ENCODE measurements around the gene MBD3L2B.
"Not testable (repeated sequence)": the region's sequence is repeated elsewhere in the genome, so short reads cannot be mapped to it uniquely, and the experiment has no call there.

MBD3L2B gene

DNA sequence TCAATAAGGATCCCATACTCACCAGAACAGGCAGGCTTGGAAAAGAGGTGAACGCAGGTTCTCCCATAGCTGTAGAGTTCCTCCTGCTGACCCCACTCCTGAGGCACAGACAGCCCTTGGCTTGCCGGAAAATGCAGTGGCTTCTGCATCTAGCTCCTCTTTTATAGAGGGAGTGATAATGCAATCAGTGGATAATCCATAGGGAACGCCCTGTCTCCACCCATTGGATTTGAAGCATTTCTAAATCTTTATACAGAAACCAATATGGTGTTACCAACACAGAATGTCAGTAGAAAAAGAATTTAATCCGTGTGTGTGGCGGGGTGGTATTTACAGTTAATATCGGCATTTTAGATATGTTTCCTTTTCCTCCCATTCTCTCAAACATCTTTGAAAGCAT is at the start of gene MBD3L2B:
TSS of gene MBD3L2B (minus strand) at position 101 of the 400 bp plus-strand sequence. CDS start at position 67, 34 bp downstream.
- not testable (repeated sequence) for DNase-seq

DNA sequence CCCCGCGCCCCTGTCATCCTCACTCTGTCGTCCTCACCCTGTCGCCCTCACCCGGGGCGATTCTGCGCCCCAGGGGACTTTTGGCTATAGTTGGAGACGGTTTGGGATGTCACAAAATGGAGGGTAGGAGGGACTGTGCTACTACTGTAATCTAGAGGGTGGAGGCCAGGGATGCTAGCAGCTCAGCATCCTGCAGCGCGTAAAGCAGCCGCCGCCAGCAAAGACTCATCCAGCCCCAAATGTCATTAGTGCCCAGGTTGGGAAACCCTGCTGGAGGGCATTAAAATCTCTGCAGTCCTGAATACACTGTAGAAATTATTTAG is 48.6 kb upstream of the MBD3L2B start:
- DNase-seq, result no peak

DNA sequence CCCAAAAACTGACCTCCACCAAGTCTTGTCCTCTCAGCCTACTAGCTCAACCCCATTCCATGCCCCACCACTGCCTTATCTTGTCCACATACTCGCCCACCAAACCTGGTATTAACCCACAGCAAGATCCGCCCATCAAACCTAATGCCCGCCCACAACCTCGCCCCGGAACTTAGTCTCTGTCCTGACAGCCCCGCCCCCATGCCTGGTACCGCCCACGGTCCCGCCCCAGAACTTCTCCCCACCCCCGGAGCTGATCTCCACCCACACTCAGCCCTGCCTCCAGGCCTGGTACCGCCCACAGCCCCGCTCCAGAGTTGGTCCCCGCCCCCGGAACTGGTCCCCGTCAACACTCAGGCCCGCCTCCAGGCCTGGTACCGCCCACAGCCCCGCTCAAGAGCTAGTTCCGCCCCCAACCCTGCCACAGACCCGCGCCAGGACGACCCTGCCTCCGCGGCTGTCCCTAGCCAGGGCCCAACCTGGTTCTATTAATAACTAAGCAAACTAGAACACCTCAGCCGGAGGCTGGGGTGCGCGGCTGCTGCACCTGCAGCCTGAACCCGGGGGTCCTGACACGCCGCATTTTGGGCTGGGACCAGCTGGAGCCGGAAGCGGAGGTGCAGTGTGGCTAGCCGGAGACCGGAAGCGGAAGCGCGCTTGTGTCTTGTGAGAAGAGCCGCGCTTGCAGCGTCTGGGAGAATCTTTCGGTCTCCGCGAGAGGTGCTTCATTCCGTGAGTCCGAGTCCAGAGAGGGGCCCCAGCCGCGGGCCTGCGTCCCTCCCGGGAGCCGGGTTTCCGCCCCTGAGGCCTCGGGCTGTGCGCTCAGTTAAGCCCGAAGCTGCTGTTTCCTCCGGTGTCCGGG is 48.0 kb upstream of the MBD3L2B start, which contains the start of gene ZNF557:
TSS of gene ZNF557 (plus strand) at position 662 of the 862 bp plus-strand sequence. CDS start 5,372 bp downstream, outside the sequence.
- peak; percentile 97 for DNase-seq

DNA sequence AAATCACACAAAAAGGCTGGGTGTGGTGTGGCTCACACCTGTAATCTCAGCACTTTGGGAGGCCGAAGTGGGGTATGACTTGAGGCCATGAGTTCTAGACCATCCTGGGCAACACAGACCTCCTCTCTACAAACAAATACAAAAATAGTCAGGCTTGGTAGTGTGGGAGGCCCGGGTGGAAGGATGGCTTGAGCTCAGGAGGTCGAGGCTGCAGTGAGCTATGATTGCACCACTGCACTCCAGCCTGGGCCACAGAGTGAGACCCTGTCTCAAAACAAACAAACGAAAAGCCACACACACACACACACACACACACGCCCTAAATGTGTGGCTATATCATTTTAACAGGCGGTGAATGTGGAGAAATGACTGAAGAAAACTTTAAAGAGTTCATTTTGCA is 47.4 kb upstream of the MBD3L2B start:
- no peak for DNase-seq

DNA sequence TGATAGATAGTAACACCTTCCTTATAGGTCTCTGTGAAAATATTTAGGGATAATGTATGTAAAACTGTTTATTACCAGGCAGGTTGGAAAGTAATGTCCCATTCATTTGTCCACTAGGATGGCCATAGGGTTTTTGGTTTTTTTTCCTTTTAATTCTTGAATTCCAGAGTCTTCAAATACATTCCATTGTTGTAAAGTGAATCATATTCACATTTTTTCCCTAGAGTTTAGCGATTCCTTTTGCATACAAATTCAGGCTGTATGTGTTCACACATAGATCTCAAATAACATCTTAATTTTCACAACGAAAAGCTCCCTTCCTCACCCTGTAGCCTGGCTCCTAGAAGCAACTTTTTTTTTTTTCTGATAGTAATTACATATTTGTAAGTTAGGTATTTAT is 46.5 kb upstream of the MBD3L2B start:
- DNase-seq, result no peak

DNA sequence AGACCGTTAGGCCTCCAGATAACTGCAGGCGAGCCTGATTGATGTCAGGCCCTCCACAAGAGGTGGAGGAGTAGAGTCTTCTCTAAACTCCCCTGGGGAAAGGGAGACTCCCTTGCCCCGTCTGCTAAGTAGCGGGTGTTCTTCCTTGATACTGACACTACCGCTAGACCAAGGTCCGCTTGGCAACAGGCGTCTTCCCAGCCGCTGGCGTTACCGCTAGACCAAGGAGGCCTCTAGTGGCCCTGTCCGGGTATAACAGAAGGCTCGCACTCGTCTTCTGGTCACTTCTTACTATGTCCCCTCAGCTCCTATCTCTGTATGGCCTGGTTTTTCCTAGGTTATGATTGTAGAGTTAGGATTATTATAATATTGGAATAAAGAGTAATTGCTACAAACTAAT is 45.9 kb upstream of the MBD3L2B start:
- peak; percentile 36 for DNase-seq

DNA sequence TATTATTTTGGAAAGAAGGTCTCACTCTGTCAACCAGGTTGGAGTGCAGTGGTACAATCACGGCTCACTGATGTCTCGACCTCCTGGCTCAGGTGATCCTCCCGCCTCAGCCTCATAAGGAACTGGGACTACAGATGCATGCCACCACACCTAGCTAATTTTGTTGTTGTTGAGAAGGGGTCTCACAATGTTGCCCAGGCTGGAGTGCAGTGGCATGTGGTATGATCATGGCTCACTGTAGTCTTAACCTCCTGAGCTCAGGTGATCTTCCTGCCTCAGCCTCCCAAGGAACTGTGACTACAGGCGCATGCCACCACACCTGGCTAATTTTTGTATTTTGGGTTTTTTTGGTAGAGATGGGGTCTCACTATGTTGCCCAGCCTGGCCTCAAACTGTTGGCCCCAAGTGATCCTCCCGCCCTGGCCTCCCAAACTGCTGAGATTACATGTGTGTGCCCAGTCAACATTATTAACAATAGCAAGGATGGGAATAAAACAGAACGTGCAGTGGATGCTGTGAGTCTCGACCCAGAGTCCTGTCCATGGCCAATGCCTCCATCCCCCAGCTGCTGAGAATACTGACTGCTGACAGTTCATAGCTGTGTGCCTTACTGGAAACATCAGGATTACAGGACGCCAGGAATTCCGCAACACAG is 42.7 kb upstream of the MBD3L2B start:
- DNase-seq, result no peak

DNA sequence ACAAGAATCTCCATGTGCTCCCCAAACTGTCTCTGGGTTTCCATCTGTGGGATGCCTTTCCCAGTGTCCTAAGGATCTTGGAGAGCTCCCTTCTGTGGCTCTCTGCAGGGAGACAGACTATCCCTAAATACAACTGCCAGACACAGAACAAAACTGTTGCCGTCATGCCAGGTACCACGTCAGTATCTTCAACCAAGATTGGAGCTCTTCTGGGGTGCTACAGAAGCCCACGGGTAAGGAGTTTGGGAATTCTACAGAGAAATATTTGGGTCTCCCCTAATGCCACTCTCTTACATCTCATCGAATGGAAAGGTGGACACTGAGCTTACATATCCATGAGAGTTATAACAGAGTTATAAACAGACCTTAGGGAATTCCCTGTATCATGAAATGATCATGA is 42.1 kb upstream of the MBD3L2B start:
- no peak for DNase-seq

DNA sequence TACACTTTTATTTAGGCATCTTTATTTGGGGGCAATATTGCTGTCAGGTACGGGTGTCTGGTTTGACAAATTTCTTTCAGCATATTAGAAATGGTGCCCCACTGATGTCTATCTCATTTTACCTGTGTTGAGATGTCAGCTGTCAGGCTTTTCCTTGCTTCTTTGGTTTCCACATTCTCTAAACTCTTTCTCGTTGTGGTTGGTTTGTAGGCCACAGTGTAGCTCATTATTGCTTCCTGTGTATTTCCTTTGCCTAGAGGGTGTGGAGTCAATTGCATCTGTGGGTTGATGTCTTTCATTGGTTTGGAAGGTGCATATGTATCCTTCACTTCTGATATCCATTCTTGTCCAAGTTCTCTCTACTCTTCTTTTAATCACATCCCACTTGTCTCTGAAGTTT is 38.7 kb upstream of the MBD3L2B start:
- not testable (repeated sequence) for DNase-seq

DNA sequence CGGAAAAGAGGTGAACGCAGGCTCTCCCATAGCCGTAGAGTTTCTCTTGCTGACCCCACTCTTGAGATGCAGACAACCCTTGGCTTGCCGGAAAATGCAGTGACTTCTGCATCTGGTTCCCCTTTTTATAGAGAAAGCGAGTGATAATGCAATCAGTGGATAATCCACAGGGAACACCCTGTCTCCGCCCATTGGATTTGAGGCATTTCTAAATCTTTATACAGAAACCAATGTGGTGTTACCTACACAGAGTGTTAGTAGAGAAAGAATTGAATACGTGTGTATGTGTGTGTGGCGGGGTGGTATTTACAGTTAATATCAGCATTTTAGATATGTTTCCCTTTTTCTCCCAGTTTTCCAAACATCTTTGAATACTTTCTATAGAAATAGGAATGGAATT is 37.3 kb upstream of the MBD3L2B start, which contains the start of gene MBD3L3:
TSS of gene MBD3L3 (minus strand) at position 101 of the 400 bp plus-strand sequence. CDS start at position 30, 71 bp downstream.
- not testable (repeated sequence) for DNase-seq

DNA sequence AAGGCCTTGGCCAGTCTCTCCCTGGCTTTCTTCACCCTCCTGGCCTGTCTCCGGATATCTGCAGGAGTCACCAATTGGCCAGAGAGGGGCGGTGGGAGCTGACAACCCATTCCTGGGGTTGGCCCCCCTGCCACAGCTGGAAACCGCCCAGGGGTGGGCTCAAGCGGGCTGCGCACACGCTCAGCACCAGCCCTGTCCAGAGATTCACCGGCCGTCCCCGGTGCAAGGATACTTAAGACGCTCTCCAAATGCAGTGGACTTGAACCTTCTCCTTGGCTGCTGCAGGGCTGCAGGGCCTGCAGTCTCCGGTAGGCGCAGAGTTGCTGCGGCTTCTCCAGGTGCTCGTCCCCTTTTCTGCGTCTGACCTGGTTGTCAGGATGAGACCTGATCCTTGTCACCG is 35.1 kb upstream of the MBD3L2B start:
- DNase-seq, result not testable (repeated sequence)

DNA sequence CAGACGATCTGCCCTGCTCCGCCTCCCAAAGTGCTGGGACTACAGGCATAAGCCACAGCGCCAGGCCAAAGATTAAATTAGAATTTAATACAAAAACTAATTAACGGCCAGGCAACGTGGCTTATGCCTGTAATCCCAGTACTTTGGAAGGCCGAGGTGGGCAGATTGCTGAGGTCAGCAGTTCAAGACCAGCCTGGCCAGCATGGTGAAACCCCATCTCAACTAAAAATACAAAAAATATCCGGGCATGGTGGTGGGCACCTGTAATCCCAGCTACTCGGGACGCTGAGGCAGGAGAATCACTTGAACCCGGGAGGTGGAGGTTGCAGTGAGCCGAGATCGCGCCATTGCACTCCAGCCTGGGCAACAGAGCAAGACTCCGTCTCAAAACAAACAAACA is 34.4 kb upstream of the MBD3L2B start:
- not testable (repeated sequence) for DNase-seq

DNA sequence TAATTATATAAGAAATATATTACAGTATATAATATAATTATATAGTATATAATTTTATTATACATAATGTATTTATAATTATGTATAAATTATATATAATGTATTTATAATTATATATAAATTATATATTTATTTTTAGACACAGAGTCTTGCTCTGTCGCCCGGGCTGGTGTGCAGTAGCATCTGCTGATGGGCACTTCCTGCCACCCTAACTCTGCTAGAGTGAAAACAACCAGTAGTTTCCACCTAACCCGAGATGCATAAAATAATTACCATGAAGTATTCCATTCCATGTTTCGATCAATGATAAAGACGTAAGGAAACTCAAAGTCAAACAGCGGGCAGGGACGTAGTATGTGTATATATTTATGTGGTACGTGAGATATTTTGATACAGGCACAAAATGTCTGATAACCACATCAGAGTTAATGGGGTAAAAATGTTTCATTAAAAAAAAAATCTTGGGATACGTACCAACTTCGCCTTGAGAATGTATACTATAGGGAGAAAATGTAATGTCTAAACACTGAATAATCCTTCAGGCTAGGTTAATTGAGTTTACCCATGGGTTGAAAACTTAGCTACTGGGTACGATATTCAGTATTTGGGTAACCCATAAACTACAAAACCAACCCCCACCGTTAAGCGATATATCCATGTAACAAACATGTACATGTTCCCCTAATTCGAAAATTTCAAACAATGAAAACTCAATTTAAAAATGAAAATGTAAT is 33.6 kb upstream of the MBD3L2B start:
- DNase-seq, result not testable (repeated sequence)

DNA sequence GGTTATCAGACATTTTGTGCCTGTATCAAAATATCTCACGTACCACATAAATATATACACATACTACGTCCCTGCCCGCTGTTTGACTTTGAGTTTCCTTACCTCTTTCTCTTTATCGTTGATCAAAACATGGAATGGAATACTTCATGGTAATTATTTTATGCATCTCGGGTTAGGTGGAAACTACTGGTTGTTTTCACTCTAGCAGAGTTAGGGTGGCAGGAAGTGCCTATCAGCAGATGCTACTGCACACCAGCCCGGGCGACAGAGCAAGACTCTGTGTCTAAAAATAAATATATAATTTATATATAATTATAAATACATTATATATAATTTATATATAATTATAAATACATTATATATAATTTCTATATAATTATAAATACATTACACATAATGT is 31.7 kb upstream of the MBD3L2B start:
- not testable (repeated sequence) for DNase-seq

DNA sequence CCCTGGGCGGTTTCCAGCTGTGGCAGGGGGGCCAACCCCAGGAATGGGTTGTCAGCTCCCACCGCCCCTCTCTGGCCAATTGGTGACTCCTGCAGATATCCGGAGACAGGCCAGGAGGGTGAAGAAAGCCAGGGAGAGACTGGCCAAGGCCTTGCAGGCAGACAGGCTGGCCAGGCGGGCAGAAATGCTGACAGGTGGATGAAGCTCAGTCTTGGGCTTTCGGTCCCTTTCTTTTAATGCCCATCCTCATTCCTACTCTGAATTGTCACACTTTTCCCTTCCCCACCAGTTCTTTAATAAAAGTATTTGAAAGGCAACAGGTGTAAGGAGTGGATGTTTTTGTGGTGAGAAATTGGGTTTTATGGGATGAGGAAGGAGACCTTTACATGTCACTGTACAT is 30.2 kb upstream of the MBD3L2B start:
- not testable (repeated sequence) for DNase-seq

DNA sequence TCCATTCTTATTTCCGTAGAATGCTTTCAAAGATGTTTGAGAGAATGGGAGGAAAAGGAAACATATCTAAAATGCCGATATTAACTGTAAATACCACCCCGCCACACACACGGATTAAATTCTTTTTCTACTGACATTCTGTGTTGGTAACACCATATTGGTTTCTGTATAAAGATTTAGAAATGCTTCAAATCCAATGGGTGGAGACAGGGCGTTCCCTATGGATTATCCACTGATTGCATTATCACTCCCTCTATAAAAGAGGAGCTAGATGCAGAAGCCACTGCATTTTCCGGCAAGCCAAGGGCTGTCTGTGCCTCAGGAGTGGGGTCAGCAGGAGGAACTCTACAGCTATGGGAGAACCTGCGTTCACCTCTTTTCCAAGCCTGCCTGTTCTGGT is 27.8 kb upstream of the MBD3L2B start, which contains the start of gene MBD3L2:
TSS of gene MBD3L2 (plus strand) at position 301 of the 400 bp plus-strand sequence. CDS start at position 354, 53 bp downstream.
- not testable (repeated sequence) for DNase-seq

DNA sequence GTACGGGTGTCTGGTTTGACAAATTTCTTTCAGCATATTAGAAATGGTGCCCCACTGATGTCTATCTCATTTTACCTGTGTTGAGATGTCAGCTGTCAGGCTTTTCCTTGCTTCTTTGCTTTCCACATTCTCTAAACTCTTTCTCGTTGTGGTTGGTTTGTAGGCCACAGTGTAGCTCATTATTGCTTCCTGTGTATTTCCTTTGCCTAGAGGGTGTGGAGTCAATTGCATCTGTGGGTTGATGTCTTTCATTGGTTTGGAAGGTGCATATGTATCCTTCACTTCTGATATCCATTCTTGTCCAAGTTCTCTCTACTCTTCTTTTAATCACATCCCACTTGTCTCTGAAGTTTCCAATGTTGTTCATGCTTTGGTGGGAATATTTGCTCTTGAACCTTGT is 20.3 kb upstream of the MBD3L2B start:
- not testable (repeated sequence) for DNase-seq

DNA sequence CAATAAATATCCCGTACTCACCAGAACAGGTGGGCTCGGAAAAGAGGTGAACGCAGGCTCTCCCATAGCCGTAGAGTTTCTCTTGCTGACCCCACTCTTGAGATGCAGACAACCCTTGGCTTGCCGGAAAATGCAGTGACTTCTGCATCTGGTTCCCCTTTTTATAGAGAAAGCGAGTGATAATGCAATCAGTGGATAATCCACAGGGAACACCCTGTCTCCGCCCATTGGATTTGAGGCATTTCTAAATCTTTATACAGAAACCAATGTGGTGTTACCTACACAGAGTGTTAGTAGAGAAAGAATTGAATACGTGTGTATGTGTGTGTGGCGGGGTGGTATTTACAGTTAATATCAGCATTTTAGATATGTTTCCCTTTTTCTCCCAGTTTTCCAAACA is 18.8 kb upstream of the MBD3L2B start, which contains the start of gene MBD3L4:
TSS of gene MBD3L4 (minus strand) at position 101 of the 400 bp plus-strand sequence. CDS start at position 66, 35 bp downstream.
- DNase-seq, result not testable (repeated sequence)

DNA sequence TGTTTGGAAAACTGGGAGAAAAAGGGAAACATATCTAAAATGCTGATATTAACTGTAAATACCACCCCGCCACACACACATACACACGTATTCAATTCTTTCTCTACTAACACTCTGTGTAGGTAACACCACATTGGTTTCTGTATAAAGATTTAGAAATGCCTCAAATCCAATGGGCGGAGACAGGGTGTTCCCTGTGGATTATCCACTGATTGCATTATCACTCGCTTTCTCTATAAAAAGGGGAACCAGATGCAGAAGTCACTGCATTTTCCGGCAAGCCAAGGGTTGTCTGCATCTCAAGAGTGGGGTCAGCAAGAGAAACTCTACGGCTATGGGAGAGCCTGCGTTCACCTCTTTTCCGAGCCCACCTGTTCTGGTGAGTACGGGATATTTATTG is 9.0 kb upstream of the MBD3L2B start, which contains the start of gene MBD3L5:
TSS of gene MBD3L5 (plus strand) at position 301 of the 400 bp plus-strand sequence. CDS start at position 335, 34 bp downstream.
- not testable (repeated sequence) for DNase-seq

DNA sequence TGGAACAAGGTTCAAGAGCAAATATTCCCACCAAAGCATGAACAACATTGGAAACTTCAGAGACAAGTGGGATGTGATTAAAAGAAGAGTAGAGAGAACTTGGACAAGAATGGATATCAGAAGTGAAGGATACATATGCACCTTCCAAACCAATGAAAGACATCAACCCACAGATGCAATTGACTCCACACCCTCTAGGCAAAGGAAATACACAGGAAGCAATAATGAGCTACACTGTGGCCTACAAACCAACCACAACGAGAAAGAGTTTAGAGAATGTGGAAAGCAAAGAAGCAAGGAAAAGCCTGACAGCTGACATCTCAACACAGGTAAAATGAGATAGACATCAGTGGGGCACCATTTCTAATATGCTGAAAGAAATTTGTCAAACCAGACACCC is 7.6 kb upstream of the MBD3L2B start:
- DNase-seq, result not testable (repeated sequence)

DNA sequence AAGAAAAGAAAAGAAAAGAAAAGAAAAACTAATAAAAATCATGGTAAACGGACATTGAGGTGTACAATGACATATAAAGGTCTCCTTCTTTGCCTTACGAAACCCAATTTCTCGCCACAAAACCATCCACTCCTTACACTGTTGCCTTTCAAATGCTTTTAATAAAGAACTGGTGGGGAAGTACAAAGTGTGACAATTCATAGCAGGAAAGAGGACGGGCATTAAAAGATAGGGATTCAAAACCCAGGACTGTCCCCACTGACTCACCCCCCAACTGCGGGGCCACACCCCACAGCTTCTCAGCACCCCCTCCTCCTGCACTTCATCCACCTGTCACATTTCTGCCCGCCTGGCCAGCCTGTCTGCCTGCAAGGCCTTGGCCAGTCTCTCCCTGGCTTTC is 2.4 kb downstream of the MBD3L2B start:
- no peak for DNase-seq

DNA sequence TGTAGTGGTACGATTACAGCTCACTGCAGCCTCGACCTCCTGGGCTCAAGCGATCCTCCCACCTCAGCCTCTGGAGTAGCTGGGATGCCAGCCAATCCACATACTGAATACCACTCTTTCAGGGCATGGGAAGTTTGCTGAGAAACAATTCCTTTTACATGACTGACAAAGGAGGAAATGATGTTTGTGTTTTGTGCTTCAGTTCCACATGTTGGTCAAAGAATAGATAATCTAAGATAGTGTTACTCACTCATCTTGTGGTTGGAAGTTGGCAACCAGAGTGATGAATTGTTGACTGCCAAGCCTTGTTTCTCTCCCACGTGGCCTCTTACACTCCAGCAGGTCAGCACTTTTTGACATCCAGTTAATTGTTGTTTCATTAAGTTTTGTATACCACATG is 7.6 kb downstream of the MBD3L2B start:
- DNase-seq, result peak; percentile 98

Data from MV-4-11 (cell line).